ENCODE data around the gene MAPK12.

- peak in 1 of 4 experiments; percentile 17 for TF ChIP-seq CTCF (IDR thresholded peaks at IDR 0.05)
- TF ChIP-seq POLR2A (IDR thresholded peaks at IDR 0.05) = no peak
- peak; percentile 95 for TF ChIP-seq POLR2AphosphoS5 (IDR thresholded peaks at IDR 0.05)
These were observed 42.3 kb downstream of the MAPK12 start for GRCh38 chr22:50218996-50219727.
